SHP77 (cell line): Measurements from ENCODE around the gene TMEM223.
A peak's percentile ranks its signal among the peaks of the same experiment; 100 is the strongest.
"Not testable (repeated sequence)": the region's sequence is repeated elsewhere in the genome, so short reads cannot be mapped to it uniquely, and the experiment has no call there.

Source experiments
- DNase-seq, 2 experiments: peaks; one replicate each; lab custom pipeline; 2025; lab: John Stamatoyannopoulos, UW

The TMEM223 gene

DNA sequence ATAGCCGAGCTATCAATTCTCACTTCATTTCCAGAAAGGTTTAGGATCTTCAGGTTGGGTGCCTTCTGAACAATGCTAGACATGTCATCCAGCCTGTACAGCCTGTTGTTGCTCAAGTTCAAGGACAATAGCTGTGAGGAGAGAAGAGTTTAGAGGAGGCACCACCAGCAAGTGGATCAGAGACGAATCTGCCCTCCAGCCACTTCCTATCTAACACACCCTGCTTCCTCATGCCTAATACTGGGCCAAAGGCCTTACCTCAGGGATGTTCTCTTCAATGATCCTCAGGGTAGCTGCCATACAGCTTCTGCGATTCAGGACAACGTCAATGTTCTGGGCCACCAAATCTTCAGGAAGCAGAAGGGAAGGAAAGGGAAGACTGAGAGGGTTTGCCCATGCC is 9.3 kb upstream of the TMEM223 start:
- no peak for DNase-seq

DNA sequence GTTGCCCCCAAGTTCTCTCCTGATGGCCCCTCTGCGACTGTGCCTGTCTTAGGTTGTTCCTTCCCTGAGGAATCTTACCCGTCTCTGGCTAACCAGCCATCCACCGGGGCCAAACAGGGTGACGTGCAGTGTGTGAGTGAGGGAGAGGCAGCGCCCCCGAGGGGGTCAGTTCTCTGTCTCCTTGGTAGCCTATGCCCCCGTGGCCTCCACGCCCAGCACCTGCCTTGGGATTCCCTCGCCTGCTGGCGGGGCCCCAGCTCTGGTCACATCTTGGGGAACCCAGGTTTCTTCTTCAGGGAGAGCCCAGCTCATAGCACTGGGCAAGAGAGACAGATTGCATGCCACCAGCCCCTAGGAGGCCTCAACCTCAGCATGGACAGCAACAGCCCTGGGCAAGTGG is 7.7 kb upstream of the TMEM223 start:
- no peak for DNase-seq

DNA sequence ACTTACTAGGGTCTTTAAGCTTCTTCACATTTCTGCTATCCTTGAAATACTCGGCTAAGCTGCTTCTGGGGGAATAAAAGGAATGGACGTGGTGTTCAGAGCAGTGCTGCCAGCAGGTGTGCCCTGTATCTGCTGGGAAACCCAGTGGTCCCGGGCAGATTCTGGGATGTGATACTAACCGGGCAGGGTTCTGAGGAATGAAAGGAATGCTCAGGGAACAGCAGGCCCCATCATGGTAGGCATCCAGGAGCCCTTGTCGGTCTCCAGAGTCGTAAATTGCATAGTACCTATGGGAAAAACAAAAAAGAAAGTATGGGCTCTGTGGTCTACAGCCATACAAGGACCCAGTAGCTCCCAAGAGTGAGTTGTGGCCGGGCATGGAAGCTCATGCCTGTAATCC is 4.5 kb upstream of the TMEM223 start:
- DNase-seq, result no peak

DNA sequence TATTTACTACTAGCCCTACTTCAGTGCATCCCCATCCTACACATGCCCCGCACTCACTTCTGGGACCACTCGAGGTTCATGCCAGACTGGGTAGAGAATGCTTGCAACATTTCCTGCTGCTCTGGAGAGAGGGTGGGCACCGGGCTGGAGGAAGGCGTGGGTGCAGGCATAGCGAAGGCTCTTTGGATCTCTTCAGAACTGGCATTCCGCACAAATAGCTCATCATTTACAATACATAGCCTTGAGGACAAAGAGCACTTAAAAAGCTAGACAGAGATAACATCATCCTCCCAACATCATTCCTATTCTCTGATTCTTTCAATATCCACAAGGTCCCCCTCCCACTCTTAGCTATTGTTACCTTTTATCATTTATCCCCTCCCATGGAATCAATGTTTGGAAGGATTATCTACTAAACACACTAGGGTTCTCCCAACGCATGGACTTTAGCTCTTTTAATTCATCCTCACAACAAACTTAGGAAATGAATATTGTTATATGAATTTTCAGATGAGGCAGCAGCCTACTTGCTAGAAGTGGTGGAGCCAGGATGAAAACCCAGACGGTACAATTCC is 2.5 kb upstream of the TMEM223 start:
- DNase-seq, result no peak

DNA sequence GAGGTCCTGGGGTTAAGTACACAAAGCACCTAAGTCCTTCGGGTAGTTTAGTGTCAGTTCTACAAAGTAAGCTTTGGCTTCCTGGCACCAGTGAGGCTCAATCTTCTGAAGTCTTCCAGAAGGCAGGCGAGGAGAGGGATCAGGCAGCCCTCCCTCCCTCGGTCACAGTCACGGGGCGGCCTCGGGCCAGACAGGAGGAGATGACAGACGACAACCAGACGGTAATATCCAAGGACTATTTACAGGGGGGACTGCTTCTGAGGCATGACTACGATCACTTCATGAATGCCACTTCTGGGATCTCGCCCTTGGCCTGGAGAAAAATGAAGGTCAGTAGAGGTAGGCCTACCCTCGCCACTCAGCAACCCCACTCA is 383 bp upstream of the TMEM223 start:
- no peak for DNase-seq

DNA sequence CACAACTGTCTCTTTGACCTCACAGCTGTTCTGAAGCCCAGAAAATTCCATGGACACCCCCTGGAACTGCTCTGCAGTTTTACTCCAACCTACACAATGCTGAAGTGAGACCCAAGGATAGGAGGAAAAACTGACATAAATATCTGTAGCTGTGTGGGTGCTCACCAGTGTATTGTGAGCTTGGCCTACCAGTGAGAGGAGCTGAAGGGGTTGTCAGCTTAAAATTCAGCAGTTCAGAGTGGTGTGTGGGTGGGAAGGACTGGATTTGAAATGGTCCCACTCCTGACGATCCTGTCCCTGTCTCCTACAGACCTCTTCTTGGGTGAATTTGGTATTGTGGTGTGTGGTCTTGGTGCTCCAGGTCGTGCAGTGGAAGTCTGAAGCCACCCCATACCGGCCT is 2.2 kb downstream of the TMEM223 start:
- DNase-seq, result no peak

DNA sequence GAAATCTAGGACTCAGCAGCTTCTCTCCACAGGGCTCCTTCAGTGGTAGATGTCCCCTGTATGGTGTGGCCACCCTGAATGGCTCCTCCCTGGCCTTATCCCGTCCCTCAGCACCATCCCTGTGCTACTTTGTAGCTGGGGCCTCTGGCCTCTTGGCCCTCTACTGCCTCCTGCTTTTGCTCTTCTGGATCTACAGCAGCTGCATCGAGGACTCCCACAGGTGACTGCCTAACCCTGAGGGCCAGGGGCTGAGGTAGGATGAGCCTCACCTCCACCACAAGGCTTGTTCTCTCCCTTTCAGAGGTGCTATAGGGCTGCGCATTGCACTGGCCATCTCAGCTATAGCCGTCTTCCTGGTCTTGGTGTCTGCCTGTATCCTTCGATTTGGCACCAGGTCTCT is 2.8 kb downstream of the TMEM223 start:
- DNase-seq, result peak in 1 of 2 experiments; percentile 7

DNA sequence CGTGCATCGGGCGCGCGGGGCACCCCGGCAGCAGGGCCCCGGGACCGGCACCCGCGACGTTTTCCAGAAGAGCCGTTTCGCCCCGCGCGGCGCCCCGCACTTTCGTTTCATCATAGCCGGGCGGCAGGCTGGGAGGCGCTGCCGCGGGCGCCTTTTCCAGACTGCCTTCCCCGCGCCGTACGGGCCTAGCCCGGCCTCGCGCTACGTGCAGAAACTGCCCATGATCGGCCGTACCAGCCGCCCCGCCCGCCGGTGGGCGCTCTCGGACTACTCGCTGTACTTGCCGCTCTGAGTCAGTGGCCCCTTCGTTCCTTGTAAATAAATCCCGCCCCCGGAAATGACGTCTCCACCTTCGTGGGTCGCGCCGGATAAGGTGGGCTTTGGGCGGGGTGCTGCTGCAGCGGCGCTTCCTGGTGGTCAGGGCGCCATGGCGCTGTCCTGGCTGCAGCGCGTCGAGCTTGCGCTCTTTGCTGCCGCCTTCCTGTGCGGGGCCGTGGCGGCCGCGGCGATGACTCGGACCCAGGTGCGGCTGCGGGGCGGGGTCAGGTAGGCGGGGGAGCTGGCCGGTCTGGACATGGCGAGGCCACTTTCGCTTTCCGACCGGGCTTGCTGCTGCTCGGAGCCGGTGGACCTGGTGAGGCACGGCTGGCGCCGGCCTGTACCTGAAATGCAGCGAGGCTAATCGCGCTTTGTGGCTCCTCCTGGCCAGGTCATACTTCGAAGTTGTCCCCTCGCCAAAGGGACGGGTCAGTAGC is 4.6 kb downstream of the TMEM223 start, which contains the start of gene TMEM179B:
TMEM179B (plus strand) TSS at position 398 of the 755 bp plus-strand sequence; CDS start at position 428, 30 bp downstream.
- DNase-seq, result peak; percentile 95 to 97

DNA sequence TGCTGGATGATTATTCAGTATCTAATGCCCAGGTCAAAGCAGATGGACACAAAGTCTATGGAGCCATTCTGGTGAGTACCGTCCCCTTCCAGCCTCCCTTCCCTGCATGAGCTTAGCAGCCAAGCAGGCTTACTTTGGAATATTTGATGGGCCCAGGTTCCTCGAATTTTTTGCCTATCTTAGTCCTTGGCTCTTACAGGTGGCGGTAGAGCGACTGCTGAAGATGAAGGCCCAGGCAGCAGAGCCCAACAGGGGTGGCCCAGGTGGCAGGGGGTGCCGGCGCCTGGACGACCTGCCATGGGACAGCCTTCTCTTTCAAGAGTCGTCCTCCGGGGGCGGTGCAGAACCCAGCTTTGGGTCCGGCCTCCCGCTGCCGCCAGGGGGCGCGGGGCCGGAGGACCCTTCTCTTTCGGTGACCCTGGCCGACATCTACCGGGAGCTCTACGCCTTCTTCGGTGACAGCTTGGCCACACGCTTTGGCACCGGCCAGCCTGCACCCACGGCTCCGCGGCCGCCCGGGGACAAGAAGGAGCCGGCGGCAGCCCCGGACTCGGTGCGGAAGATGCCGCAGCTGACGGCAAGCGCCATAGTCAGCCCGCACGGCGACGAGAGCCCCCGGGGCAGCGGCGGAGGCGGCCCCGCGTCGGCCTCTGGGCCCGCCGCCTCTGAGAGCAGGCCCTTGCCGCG is 5.3 kb downstream of the TMEM223 start:
- DNase-seq, result peak; percentile 76 to 80

DNA sequence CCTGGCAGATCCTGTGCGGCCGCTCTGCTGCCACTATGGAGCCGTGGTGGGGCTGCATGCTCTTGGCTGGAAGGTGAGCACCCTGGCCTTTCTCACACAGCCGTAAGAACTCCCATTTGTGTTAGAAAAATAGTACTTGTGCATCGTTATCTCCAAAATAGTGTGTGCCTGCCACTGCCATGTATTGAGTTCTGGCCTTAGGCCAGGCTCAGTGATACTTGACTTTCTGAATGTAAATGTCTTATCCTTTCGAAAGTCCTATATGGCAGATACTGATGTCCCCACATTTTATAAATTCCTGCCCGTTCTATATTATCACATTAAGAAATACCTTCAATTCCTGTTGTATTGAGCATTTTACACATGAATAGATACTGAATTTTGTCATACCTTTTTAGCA is 9.1 kb downstream of the TMEM223 start:
- DNase-seq, result no peak

DNA sequence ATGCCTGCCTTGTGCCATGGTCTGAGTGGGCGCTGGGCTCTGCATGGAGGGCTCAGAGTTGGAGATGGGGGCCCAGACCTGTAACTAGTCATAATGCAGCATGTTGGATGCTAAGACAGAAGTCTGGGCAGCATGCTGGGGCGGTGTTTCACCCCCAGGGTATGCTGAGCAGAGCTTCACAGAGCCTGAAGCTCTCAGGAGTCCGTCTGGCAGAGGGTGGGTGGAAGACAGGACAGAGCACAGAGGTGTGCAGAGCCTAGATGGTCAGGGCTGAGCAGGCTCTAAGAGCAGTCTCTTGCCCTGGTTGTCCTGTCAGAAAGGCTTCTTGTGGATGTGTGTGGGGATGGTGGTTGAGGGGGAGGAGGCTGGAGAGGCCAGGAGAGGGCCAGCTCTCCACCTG is 13.4 kb downstream of the TMEM223 start:
- no peak for DNase-seq

DNA sequence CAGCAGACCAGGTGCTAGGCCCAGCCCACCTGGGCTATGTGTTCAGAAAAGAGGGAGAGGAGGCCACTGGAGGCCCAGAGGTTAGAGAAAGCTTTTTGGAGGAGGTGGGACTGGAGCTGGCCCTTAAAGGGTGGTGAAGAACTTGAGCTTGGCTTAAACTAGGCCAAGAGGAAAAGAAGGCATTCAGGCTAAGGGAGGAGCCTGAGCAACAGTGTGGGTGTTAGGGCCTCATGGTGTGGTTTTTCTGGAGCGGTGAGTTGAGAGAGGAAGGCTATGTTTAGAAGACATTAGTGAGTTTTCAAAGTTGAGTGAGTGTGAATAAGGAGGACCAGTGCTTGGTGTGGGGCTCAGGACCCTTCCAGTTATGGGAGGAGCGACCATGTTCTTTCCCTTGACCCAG is 14.4 kb downstream of the TMEM223 start:
- DNase-seq, result no peak

DNA sequence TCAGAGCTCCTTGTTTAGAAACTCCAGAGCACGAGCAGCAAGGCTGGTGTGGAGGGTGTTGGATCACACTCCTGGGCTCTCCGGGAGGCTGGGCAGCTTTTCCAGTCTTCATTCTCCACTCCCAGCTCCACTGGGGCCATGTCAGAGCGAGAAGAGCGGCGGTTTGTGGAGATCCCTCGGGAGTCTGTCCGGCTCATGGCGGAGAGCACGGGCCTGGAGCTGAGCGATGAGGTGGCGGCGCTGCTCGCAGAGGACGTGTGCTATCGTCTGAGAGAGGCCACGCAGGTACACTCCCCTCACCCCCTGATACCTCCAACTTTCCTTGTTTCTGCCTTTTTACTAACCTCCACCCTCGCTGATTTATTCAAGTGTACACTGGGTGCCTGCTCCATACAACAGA is 16.2 kb downstream of the TMEM223 start:
- DNase-seq, result no peak

DNA sequence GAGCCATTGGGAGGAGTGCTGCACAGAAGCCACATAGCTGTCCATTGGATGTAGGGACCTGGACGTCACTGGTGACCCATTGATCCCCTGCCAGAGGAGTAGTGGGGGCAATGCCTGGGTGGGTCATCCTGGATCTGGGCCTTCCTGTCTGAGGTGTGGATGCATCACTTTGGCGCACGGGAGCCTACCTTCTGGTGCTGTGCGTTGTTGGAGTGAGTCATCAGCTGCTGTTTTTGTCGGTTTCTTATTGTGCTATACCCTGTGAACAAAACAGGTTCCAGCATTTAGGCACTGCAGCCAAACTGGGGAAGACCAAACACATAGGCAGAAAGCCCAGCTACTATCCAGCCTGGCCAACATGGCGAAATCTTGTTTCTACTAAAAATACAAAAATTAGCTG is 17.4 kb downstream of the TMEM223 start:
- no peak for DNase-seq

DNA sequence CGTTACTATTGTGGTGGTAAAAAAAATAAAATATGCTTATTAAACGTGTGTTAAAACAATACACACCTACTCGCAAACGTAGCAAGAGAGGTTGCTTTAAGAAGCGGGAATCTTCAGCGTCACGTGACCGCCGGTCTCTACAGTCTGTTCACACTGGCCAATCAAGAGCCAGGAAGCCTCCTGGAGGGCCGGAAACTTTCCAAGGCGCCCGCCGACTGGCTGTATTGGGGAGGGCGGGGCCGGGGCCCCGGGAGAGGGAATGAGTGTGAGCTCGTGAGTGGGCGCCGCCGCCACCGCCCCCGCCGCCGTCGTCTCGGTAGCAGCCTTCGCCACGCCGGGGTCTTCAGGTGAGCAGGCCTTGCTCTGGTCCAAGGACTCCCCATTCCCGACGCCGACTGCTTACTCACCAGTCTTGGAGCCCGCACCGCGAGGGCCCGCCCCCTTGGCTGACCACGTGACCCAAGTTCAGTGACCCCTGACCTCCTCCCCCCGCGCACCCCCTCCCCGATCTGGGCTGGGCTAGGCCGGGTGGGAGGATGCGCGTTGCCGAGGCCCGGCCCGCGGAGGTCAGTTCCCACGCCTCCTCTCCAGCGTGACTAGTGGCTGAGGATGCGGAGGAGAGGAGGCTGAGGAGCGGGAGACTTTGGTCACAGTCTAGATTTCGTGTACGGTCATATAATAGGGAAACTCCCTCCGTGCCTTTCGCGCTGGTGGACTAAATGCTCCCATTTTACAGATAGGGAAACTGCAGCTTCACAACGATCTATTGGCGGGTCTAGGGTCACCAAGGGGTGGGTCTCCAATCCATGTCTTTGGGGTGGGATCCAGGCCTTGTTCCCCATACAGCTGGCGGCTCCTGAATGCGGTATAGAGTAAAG is 20.4 kb downstream of the TMEM223 start, which contains the start of gene TAF6L:
TAF6L (plus strand) TSS at position 253 of the 878 bp plus-strand sequence. CDS start 4,388 bp downstream, outside the sequence.
- DNase-seq, result peak; percentile 93 to 98

DNA sequence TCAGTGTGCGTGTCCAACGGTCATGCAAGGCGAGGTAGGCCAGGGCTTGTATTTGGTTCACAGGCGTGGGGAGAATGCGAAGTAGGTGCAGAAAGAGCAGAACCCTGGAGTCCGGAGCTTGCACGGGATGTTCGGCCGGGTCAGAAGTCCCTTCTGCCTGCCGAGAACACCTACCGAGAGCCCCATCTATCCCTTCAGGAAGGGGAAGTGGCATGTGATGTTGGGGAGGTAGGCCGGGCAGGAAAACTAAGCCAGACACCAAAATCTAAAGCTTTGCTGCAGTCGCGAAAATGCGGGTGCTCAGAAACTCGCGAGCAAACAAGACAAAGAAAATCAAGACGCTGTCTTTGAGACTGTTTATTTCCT is 21.0 kb downstream of the TMEM223 start:
- peak; percentile 51 to 71 for DNase-seq

DNA sequence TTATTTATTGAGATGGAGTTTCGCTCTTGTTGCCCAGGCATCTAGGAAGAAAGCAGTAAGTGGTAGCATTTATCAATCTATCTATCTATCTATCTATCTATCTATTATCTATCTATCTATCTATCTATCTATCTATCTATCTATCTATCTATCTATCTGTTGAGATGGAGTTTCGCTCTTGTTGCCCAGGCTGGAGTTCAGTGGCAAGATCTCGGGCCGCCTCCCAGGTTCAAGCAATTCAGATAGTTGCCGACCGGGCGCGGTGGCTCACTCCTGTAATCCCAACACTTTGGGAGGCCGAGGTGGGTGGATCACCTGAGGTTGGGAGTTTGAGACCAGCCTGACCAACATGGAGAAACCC is 31.0 kb downstream of the TMEM223 start:
- not testable (repeated sequence) for DNase-seq

DNA sequence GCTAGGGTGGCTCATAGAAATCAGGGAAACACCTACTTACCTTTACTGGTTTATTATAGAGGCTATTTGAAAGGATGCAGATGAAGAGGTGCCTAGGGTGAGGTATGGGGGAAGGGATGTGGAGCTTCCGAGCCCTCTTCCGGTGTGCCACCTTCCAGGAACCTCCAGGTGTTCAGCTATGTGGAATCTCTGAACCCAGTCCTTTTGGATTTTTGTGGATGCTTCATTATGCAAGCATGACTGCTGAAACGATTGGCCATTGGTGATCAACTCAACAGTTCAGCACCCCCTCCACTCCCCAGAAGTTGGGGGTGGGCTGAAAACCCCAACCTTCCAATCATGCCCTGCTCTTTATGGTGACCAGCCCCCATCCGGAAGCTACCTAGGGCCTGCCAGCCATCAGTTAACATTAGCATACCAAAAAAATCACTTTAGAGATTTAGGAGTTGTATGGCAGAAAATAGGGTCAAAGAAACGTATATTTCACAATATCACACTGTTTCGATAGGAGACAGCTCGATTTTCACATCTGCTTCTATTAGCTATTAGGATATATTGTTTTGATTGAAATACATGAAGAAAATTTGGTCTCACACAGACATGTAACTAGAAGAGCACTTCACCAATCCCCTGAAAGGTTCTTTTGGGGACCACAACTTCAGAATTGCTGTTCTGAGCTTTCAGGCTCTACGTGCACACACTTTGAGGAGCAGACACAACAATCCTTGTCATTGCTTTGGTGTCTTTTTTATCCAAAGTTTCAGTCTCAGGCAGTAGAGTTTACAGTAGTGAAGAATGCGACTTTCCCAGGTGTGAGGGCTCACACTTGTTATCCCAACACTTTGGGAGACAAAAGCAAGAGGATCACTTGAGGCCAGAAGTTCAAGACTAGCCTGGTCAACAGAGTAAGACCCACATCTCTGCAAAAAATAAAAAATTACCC is 33.7 kb downstream of the TMEM223 start:
- no peak for DNase-seq

DNA sequence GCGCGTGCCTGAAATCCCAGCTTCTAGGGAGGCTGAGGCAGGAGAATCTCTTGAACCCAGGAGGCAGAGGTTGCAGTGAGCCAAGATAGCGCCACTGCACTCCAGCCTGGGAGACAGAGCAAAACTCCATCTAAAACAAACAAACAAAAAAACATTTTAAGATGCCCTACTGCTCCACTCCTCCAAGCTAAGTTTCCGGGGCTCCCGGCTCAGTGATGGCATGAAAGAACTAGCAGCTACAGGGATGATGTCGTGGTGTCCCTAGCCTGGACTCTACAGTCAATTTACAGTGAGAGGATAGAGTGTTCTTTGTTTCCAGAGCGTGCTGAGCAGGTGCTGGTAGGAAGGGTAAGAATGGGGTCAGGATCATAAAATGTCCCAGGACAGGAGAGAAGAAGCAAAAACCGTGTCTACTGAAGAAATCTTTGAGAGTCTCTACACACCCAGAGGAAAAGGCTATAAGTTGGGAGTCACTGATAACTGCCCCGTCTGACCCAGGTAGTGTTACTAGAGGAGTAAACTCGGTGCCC is 36.7 kb downstream of the TMEM223 start:
- DNase-seq, result no peak

DNA sequence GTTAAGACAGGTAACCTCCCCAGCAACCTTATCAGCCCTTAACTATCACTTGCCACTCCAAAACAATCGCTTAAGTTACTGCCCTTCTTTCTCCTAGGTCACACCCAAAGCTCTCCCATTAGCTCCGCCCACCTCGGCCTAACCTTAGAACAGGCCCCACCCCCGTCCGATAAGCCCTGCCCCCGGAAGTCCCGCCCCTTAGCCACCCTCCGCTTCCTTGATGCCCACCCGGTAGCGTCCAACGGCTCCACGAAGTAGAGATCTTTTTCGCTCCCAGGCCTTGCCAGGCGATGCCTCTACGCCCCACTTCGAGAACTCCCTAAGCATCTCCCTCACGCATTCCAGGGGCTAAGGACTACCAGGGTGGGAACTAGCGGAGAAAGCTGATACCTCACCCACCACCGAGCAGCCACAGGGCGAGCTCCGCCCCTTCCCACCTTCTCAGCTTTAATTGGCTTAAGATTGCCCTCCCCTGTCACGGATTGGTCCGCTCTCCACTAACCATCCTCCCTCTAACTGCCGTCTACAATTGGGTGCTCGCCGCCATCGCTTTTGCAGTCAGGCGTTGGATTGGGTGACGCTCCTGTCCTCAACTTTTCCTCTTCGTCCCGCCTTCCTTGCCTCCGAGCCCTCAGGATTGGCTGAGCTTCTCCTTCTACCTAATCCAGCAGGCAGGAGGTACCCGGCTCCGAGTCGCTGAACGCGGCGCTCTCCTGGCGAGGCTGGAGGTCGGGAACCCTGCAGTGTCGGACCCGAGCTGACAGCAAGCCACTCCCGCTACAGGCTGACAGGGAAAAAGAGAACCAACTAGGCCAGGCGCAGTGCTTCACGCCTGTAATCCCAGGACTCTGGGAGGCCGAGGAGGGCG is 37.8 kb downstream of the TMEM223 start, which contains the start of gene ZBTB3:
ZBTB3 (minus strand) TSS at position 425 of the 868 bp plus-strand sequence. CDS start 496 bp downstream, outside the sequence.
- peak; percentile 98 to 99 for DNase-seq
